ENCODE data around the gene UACA.

The UACA gene

GRCh38 chr15:70762469-70763119 lies 764 bp downstream of the UACA start:
- ATAC-seq (ENCODE audit: low read depth) (peak; percentile 31), DNase-seq (ENCODE audit: low spot score) (no peak)
- no peaks in the 10 kb centered on the region for H3K27me3 ChIP-seq (ENCODE audit: insufficient read depth, poor library complexity, severe bottlenecking)
- H3K4me3 ChIP-seq (ENCODE audit: severe bottlenecking), result peak overlapping the region; percentile 78
- peak overlapping the region; percentile 87 for H3K27ac ChIP-seq (ENCODE audit: poor library complexity, severe bottlenecking)
- H3K4me1 ChIP-seq (ENCODE audit: insufficient read depth, poor library complexity, severe bottlenecking), result peaks cover 20% of the 10 kb centered on the region
- peaks cover 15% of the 10 kb centered on the region for H3K36me3 ChIP-seq (ENCODE audit: low read depth)
- TF ChIP-seq CTCF (IDR thresholded peaks at IDR 0.05; ENCODE audit: poor library complexity, severe bottlenecking), result no peak
- no peaks in the 10 kb centered on the region for H3K9me3 ChIP-seq (ENCODE audit: severe bottlenecking)

GRCh38 chr15:70761931-70762468 lies 1.4 kb downstream of the UACA start:
- no peaks in the 10 kb centered on the region for H3K9me3 ChIP-seq (ENCODE audit: severe bottlenecking)
- TF ChIP-seq CTCF (IDR thresholded peaks at IDR 0.05; ENCODE audit: poor library complexity, severe bottlenecking), result no peak
- ATAC-seq (ENCODE audit: low read depth) (no peak), DNase-seq (ENCODE audit: low spot score) (no peak)
- peak overlapping the region; percentile 78 for H3K4me3 ChIP-seq (ENCODE audit: severe bottlenecking)
- peaks cover 20% of the 10 kb centered on the region for H3K4me1 ChIP-seq (ENCODE audit: insufficient read depth, poor library complexity, severe bottlenecking)
- no peaks in the 10 kb centered on the region for H3K27me3 ChIP-seq (ENCODE audit: insufficient read depth, poor library complexity, severe bottlenecking)
- peaks cover 15% of the 10 kb centered on the region for H3K36me3 ChIP-seq (ENCODE audit: low read depth)
- peak overlapping the region; percentile 87 for H3K27ac ChIP-seq (ENCODE audit: poor library complexity, severe bottlenecking)

- Histone ChIP-seq H3K36me3 (ENCODE audit: low read depth) (peaks cover 15% of the 10 kb centered on the region), H3K4me3 (ENCODE audit: severe bottlenecking) (no peak overlapping the region), H3K27ac (ENCODE audit: poor library complexity, severe bottlenecking) (peak overlapping the region; percentile 87), H3K9me3 (ENCODE audit: severe bottlenecking) (no peaks in the 10 kb centered on the region), H3K27me3 (ENCODE audit: insufficient read depth, poor library complexity, severe bottlenecking) (no peaks in the 10 kb centered on the region), H3K4me1 (ENCODE audit: insufficient read depth, poor library complexity, severe bottlenecking) (peaks cover 20% of the 10 kb centered on the region)
- ATAC-seq (ENCODE audit: low read depth), result no peak
- no peak for TF ChIP-seq CTCF (IDR thresholded peaks at IDR 0.05; ENCODE audit: poor library complexity, severe bottlenecking)
- no peak for DNase-seq (ENCODE audit: low spot score)
Observed at GRCh38 chr15:70761046-70761445, 2.3 kb downstream of the UACA start.

- no peak for DNase-seq (ENCODE audit: low spot score)
- Histone ChIP-seq H3K9me3 (ENCODE audit: severe bottlenecking) (no peaks in the 10 kb centered on the region), H3K27ac (ENCODE audit: poor library complexity, severe bottlenecking) (no peak overlapping the region), H3K4me1 (ENCODE audit: insufficient read depth, poor library complexity, severe bottlenecking) (peaks cover 14% of the 10 kb centered on the region), H3K36me3 (ENCODE audit: low read depth) (peaks cover 25% of the 10 kb centered on the region), H3K27me3 (ENCODE audit: insufficient read depth, poor library complexity, severe bottlenecking) (no peaks in the 10 kb centered on the region), H3K4me3 (ENCODE audit: severe bottlenecking) (no peak overlapping the region)
- ATAC-seq (ENCODE audit: low read depth), result no peak
- TF ChIP-seq CTCF (IDR thresholded peaks at IDR 0.05; ENCODE audit: poor library complexity, severe bottlenecking), result no peak
Observed at GRCh38 chr15:70758790-70759462, 4.4 kb downstream of the UACA start.

GRCh38 chr15:70757627-70758026 lies 5.7 kb downstream of the UACA start:
- DNase-seq (ENCODE audit: low spot score) (no peak), ATAC-seq (ENCODE audit: low read depth) (no peak)
- peaks cover 25% of the 10 kb centered on the region for H3K36me3 ChIP-seq (ENCODE audit: low read depth)
- no peak overlapping the region for H3K27ac ChIP-seq (ENCODE audit: poor library complexity, severe bottlenecking)
- H3K27me3 ChIP-seq (ENCODE audit: insufficient read depth, poor library complexity, severe bottlenecking), result no peaks in the 10 kb centered on the region
- H3K4me1 ChIP-seq (ENCODE audit: insufficient read depth, poor library complexity, severe bottlenecking), result peaks cover 14% of the 10 kb centered on the region
- no peak overlapping the region for H3K4me3 ChIP-seq (ENCODE audit: severe bottlenecking)
- no peak for TF ChIP-seq CTCF (IDR thresholded peaks at IDR 0.05; ENCODE audit: poor library complexity, severe bottlenecking)
- H3K9me3 ChIP-seq (ENCODE audit: severe bottlenecking), result no peaks in the 10 kb centered on the region

All from RWPE2 (cell line).